Neural cell (in vitro differentiated cells): ENCODE measurements around the gene AGBL4.

ENCODE experiments used
- EP300 ChIP-seq: fragments of 450-650 bp; conservative IDR thresholded peaks from 2 replicates; pipeline ENCODE4 v1.6.1; 2014; ENCODE audit warnings: antibody characterized with exemption, mild to moderate bottlenecking, moderate library complexity; ENCODE audit not compliant: poor library complexity, severe bottlenecking
- EZH2 ChIP-seq: fragments of 200-600, 300-800 bp; shearing (Covaris generic), sonication (generic); IDR thresholded peaks from 2 replicates; pipeline ENCODE4 v1.6.1; 2014; ENCODE audit warnings: antibody characterized with exemption, low read length, borderline replicate concordance, mild to moderate bottlenecking; ENCODE audit not compliant: insufficient read depth, poor library complexity, severe bottlenecking
- MXI1 ChIP-seq: fragments of 450-650 bp; conservative IDR thresholded peaks from 2 replicates; pipeline ENCODE4 v1.6.1; 2014; ENCODE audit warnings: antibody characterized with exemption, mild to moderate bottlenecking; ENCODE audit not compliant: poor library complexity, severe bottlenecking
- POLR2AphosphoS5 ChIP-seq: IDR thresholded peaks from 2 replicates; pipeline ENCODE4 v1.6.1; 2012
- RAD21 ChIP-seq: fragments of 450-650 bp; conservative IDR thresholded peaks from 2 replicates; pipeline ENCODE4 v1.6.1; 2014; ENCODE audit warnings: antibody characterized with exemption, mild to moderate bottlenecking, moderate library complexity
- SMC3 ChIP-seq: fragments of 450-650 bp; conservative IDR thresholded peaks from 2 replicates; pipeline ENCODE4 v1.6.1; 2014; ENCODE audit warnings: antibody characterized with exemption, mild to moderate bottlenecking, moderate library complexity; ENCODE audit not compliant: poor library complexity
- TAF1 ChIP-seq: IDR thresholded peaks from 2 replicates; pipeline ENCODE4 v1.6.1; 2012; ENCODE audit warnings: low read depth
- TF ChIP-seq, protein P1 (sequence below): fragments of 450-650 bp; IDR thresholded peaks from 2 replicates; pipeline ENCODE4 v1.5.1; 2014; ENCODE audit warnings: antibody characterized with exemption, mild to moderate bottlenecking, moderate library complexity; ENCODE audit not compliant: poor library complexity, severe bottlenecking
- TF ChIP-seq, protein P2 (sequence below): IDR thresholded peaks from 2 replicates; pipeline ENCODE4 v1.6.1; 2012; ENCODE audit warnings: borderline replicate concordance

DNA sequence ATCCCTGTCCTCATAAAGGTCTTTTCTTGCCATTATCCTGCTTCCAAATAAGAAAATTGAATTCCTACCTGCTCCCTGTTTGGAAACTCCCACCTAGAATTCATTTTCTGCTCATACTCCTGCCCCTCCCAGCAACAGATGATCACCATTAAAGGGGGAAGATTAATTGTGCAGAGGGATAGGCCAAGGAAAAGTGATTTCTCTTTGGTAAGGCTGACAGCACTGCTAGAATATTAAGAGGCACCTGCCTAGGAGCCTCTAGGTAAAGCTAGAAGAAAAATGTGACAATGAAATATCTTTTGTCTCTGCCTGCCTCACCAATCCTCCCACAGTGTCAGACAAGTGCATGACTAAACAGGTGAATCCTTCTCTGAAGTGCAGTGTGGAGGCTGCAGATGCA is 1474.8 kb downstream of the AGBL4 start:
- TF ChIP-seq TAF1: no peak
- TF ChIP-seq, protein P1, sequence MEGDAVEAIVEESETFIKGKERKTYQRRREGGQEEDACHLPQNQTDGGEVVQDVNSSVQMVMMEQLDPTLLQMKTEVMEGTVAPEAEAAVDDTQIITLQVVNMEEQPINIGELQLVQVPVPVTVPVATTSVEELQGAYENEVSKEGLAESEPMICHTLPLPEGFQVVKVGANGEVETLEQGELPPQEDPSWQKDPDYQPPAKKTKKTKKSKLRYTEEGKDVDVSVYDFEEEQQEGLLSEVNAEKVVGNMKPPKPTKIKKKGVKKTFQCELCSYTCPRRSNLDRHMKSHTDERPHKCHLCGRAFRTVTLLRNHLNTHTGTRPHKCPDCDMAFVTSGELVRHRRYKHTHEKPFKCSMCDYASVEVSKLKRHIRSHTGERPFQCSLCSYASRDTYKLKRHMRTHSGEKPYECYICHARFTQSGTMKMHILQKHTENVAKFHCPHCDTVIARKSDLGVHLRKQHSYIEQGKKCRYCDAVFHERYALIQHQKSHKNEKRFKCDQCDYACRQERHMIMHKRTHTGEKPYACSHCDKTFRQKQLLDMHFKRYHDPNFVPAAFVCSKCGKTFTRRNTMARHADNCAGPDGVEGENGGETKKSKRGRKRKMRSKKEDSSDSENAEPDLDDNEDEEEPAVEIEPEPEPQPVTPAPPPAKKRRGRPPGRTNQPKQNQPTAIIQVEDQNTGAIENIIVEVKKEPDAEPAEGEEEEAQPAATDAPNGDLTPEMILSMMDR: no peak
- TF ChIP-seq EP300: no peak
- TF ChIP-seq POLR2AphosphoS5: no peak
- TF ChIP-seq EZH2: no peak
- TF ChIP-seq SMC3: no peak
- no peak for TF ChIP-seq RAD21
- TF ChIP-seq, protein P2, sequence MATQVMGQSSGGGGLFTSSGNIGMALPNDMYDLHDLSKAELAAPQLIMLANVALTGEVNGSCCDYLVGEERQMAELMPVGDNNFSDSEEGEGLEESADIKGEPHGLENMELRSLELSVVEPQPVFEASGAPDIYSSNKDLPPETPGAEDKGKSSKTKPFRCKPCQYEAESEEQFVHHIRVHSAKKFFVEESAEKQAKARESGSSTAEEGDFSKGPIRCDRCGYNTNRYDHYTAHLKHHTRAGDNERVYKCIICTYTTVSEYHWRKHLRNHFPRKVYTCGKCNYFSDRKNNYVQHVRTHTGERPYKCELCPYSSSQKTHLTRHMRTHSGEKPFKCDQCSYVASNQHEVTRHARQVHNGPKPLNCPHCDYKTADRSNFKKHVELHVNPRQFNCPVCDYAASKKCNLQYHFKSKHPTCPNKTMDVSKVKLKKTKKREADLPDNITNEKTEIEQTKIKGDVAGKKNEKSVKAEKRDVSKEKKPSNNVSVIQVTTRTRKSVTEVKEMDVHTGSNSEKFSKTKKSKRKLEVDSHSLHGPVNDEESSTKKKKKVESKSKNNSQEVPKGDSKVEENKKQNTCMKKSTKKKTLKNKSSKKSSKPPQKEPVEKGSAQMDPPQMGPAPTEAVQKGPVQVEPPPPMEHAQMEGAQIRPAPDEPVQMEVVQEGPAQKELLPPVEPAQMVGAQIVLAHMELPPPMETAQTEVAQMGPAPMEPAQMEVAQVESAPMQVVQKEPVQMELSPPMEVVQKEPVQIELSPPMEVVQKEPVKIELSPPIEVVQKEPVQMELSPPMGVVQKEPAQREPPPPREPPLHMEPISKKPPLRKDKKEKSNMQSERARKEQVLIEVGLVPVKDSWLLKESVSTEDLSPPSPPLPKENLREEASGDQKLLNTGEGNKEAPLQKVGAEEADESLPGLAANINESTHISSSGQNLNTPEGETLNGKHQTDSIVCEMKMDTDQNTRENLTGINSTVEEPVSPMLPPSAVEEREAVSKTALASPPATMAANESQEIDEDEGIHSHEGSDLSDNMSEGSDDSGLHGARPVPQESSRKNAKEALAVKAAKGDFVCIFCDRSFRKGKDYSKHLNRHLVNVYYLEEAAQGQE: no peak
- TF ChIP-seq MXI1: no peak
